BJ (cell line): Measurements from ENCODE around the gene GJE1. TPM values are rescaled to one million over a fixed set of nuclear protein-coding genes. Genes with fewer than 3 reads are reported as not detected.
"Not testable (repeated sequence)": the region's sequence is repeated elsewhere in the genome, so short reads cannot be mapped to it uniquely, and the experiment has no call there.

ENCODE experiments used
- CTCF ChIA-PET: fragments of 350-600 bp; formaldehyde crosslinking; extraction: SDS; loops from one replicate; lab custom pipeline; 2021; ENCODE audit warnings: antibody characterized with exemption, inconsistent platforms; lab: Yijun Ruan, JAX
- POLR2A ChIA-PET: fragments of 300-600 bp; sonication (Branson Sonifier 250); formaldehyde crosslinking; extraction: SDS; loops from one replicate; lab custom pipeline; 2021; ENCODE audit warnings: antibody characterized with exemption; lab: Charles Lee
- DNase-seq: peaks from one replicate; pipeline ENCODE4 v3.0.0-alpha.2; 2011; ENCODE audit warnings: low read depth
- H3K27me3 ChIP-seq: 2 replicates; pipeline ENCODE4 v1.6.0; 2011; ENCODE audit warnings: low read length; ENCODE audit not compliant: control insufficient read depth, insufficient read depth
- H3K36me3 ChIP-seq: 2 replicates; pipeline ENCODE4 v1.5.1; 2011; ENCODE audit warnings: low read length; ENCODE audit not compliant: control insufficient read depth, insufficient read depth
- H3K4me3 ChIP-seq: 2 replicates; pipeline ENCODE4 v1.5.1; 2011; ENCODE audit warnings: low read depth, mild to moderate bottlenecking, control low read depth, low read length
- CTCF ChIP-seq: IDR thresholded peaks from 2 replicates; pipeline ENCODE4 v1.5.1; 2011; ENCODE audit warnings: low read depth, mild to moderate bottlenecking, control low read depth, inconsistent platforms, low read length, moderate library complexity; ENCODE audit not compliant: insufficient read depth
- polyA plus RNA-seq: library from polyadenylated mRNA; depleted of rRNA; stranded (reverse); fragments of >200 nt; gene quantifications from 2 replicates; pipeline ENCODE4 v1.2.3, GENCODE V29; 2011

The GJE1 gene
- polyA plus RNA-seq, 1 experiment: not detected

GRCh38 chr6:142138876-142139275 lies 6.2 kb downstream of the GJE1 start:
- POLR2A ChIA-PET: no interaction called here
- no peak for DNase-seq
- TF ChIP-seq CTCF: no peak
- H3K27me3 ChIP-seq: no peaks in the 10 kb centered on the region
- CTCF ChIA-PET: interaction anchor here (0.8 kb wide), 1 partner anchor 9 kb away, joined by 4 read pairs; the partner anchor contains the start of genes NMBR and VTA1
- H3K4me3 ChIP-seq: no peak overlapping the region
- no peaks in the 10 kb centered on the region for H3K36me3 ChIP-seq

DNA sequence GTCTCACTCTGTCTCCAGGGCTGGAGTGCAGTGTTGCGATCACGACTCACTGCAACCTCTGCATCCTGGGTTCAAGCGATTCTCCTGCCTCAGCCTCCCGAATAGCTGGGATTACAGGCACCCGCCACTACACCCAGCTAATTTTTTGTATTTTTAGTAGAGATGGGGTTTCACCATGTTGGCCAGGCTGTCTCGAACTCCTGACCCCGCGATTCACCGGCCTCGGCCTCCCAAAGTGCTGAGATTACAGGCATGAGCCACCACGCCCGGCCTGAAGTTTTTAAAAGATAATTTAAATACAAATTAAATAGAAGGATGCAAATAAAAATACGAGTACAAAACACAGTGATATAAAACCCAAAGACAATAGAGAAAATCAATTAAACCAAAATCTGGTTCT lies 8.8 kb downstream of the GJE1 start:
- POLR2A ChIA-PET, H3K4me3 ChIP-seq, H3K36me3 ChIP-seq, CTCF ChIA-PET, H3K27me3 ChIP-seq, DNase-seq: not testable (repeated sequence)

DNA sequence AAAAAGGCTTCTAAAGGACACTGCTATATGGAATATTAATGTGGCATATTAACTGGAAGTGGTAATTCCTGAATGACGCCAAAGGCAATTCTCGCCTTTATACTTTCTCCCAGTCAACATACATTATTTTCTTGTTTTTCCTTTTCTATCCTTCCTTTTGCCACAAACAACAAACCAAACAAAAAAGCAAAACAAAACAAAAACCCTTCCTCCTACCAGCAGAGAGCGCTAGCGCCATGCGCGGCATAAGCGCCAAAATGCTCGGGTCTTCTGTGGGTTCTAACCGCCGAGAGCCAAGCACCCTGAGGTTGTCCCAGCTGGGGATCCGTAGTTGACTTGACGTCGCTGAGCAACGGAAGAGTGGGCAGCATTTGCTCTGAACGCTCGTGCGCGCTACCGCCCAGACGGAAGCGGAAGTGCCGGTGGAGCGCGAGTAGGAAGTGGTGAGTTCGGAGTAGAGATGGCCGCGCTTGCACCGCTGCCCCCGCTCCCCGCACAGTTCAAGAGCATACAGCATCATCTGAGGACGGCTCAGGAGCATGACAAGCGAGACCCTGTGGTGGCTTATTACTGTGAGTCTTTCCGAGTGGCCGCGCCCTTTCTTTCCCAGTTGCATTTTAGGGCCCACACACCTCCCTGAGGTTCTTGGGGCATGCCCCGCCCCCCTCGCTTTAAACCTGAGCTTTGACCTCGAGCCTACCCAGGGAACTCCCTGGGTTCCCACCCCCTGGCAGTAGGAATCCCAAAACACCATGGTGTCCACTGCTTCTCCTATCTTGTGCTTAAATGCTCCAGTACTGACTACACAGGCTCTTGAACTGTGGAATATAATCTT lies 14.3 kb downstream of the GJE1 start, which contains the start of the genes NMBR and VTA1:
Gene NMBR (minus strand): TSS at position 295 of the 835 bp plus-strand sequence. CDS start 58,464 bp downstream, outside the sequence.
Gene VTA1 (plus strand): TSS at position 436 of the 835 bp plus-strand sequence. CDS start 25 bp downstream, at position 461.
- ChIA-PET CTCF (interaction anchor here (0.6 to 3.5 kb wide), 16 partner anchors 9 to 1716 kb away, joined by 3 to 18 read pairs (median 3); no protein-coding TSS in a partner anchor), POLR2A (no interaction called here)
- peak; percentile 96 for DNase-seq
- peak within 1 kb of the TSS; percentile 95 for H3K4me3 ChIP-seq
- peak; percentile 88 for TF ChIP-seq CTCF
- no peaks in the 10 kb centered on the region for H3K27me3 ChIP-seq
- H3K36me3 ChIP-seq: no peaks in the 10 kb centered on the region

GRCh38 chr6:142152746-142153145 lies 20.0 kb downstream of the GJE1 start:
- TF ChIP-seq CTCF: no peak
- no peak overlapping the region for H3K4me3 ChIP-seq
- peak; percentile 36 for DNase-seq
- H3K36me3 ChIP-seq: no peaks in the 10 kb centered on the region
- no peaks in the 10 kb centered on the region for H3K27me3 ChIP-seq
- POLR2A ChIA-PET: interaction anchor here (0.6 kb wide), 1 partner anchor 992 kb away, joined by 3 read pairs; no protein-coding TSS in a partner anchor
- CTCF ChIA-PET: no interaction called here

DNA sequence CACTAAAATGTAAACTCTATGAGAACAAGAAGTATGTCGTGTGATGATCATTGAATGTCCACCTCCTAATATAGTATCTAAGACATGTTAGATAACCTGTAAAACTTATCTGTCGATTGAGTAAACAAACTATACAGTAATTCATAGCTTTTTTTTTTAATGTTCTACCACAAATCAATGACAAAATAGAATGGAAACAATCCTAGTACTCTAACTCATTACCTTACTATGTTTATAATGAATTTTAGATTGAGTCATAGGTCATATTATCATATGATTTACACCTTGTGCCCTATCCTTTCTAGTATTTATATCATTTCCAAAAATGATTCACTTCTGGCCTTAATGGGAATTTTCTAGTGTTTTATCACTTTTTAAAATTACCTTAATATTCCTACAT lies 20.5 kb downstream of the GJE1 start:
- no peak overlapping the region for H3K4me3 ChIP-seq

More for the DNA sequence above, 20.5 kb downstream of the GJE1 start:
- DNase-seq: no peak
- TF ChIP-seq CTCF: no peak
- Histone ChIP-seq H3K36me3 (no peaks in the 10 kb centered on the region), H3K27me3 (no peaks in the 10 kb centered on the region)
- CTCF ChIA-PET: no interaction called here
- POLR2A ChIA-PET: interaction anchor here (0.6 kb wide), 1 partner anchor 992 kb away, joined by 3 read pairs; no protein-coding TSS in a partner anchor
